Middle frontal gyrus (tissue), 1 donor: ENCODE results near the gene HRH3.

Experiments used
- DNase-seq: peaks from one replicate; pipeline ENCODE4 v3.0.0-alpha.2; 2015; ENCODE audit warnings: low spot score; ENCODE audit errors: extremely low spot score

The HRH3 gene

DNA sequence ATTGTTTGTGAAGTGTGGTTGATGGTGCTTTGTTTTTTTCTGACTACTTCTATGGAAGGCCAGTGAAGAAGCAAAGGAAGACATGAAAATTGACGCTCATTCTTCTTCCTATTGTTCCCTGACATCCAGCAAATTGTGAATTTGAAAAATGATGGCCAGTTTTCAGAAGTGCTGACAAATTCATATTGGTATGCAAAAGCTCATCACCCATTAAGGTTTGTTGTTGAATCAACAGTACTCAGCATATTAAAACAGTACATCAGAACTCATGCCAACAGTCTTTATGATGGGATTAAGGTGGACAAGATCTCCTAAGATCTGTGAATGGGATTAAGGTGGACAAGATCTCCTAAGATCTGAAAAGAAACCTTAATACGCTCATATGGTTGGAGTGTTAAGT lies 38.3 kb downstream of the HRH3 start:
- no peak for DNase-seq

DNA sequence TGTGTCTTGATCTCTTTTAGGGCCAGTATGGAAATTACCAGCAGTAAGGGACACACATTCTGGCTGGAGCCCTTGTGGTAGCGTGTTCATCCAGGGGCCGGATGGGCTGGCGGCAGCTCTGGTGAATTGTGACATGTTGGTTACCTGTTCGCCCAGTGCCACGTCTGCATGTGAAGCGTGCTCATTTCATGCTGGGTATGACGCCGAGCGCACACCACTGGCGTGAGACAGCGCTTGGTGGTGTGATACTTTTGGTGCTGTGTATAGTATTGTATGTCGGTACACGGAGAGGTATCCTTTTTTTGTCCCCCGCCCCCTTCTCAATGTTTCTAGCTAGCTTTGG lies 40.9 kb downstream of the HRH3 start:
- DNase-seq = no peak

- no peak for DNase-seq
Observed at GRCh38 chr20:62178316-62179161, 41.5 kb downstream of the HRH3 start.

GRCh38 chr20:62177307-62177706 lies 42.8 kb downstream of the HRH3 start:
- no peak for DNase-seq

- no peak for DNase-seq
Observed at GRCh38 chr20:62176866-62177265, 43.2 kb downstream of the HRH3 start.

GRCh38 chr20:62175711-62176110 lies 44.4 kb downstream of the HRH3 start:
- no peak for DNase-seq

DNA sequence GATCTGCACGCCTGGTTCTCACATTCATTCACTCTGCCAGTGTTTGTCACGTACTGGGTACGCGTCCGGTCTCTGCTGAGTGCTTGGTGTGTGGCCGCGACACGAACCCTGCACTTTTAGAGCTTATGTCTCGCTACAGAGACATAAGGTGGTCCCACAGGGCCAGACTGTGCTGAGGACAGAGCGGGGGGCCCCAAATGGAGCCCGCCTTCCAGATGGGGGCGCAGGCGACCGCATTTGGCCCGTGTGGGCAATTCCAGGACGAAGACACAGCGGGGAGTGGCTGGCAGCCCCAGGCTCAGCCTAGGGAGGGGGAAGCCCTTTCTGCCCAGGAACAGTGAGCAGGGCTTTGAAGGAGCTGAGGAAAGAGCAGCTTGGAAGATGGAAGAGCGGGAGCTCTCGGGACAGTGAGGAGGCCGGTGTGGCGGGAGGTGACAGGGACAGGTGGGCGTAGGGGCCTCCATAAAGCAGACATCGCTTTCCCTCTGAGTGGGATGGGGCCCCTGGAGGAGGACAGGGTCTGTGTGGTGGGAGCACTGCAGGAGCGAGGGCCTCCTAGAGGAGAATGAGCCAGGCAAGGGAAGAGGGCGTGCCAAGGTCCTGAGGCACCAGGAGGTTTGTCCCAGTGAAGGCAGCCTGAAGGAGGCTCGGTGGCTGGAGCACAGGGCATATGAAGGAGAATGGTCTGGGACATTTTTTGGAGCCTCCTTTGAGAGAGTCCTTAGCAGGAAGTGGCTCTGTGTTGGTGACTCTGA lies 45.0 kb downstream of the HRH3 start:
- no peak for DNase-seq

DNA sequence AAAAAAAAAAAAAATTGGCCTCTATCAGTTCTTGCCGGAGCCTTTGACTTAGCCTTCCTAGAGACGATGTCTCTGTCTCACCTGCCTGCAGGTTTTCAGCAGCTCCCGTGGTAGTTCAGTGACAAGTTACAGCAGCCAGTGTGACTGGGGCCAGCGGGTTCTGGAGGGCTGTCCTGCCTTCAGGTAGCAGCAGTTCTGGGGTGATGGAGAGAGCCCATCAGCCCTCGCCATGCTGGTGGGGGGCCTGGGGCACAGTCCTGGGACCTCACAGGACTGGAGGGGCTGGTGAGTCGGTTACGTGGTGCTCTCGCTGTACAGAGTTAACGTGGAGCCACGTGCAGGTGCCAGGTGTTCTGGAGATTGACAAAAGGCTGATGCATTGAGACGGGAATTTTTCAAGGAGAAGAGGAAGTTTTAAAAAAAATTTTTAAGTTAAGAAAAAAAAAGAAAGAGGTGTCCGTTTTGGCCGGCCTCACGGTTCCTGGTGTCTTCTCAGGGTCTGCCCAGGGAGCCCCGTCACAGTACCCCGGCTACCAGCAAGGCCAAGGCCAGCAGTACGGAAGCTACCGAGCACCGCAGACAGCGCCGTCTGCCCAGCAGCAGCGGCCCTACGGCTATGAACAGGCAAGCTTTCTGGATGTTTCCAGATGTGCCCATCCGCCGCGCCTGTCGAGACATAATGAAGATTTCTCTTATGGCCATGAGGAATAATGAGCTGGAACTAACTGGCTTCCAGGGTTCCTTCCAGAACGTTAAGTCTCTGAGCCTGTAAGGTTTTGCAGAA lies 45.9 kb downstream of the HRH3 start:
- no peak for DNase-seq

GRCh38 chr20:62172666-62173065 lies 47.4 kb downstream of the HRH3 start:
- no peak for DNase-seq

DNA sequence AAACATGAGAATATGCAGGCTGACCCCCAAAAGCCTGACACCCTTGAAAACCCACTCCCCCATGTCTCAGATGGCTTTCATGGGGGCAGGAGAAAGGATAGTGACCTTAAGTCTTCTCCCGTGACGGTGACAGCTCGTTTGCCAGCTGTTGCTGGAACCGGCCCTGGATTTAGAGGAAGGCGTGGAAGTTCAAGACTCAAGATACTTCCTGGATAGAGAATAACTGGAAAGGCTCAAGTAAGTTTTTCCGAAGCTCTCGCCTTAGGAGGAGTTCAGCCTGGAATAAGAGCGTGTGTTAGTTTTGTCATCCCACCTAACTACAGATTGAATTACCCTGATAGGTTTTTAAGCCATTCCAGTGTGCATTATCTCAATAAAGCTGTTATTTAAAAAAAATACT lies 48.8 kb downstream of the HRH3 start:
- no peak for DNase-seq

GRCh38 chr20:62170536-62170935 lies 49.5 kb downstream of the HRH3 start:
- no peak for DNase-seq

GRCh38 chr20:62168890-62169435 lies 51.1 kb downstream of the HRH3 start:
- no peak for DNase-seq

DNA sequence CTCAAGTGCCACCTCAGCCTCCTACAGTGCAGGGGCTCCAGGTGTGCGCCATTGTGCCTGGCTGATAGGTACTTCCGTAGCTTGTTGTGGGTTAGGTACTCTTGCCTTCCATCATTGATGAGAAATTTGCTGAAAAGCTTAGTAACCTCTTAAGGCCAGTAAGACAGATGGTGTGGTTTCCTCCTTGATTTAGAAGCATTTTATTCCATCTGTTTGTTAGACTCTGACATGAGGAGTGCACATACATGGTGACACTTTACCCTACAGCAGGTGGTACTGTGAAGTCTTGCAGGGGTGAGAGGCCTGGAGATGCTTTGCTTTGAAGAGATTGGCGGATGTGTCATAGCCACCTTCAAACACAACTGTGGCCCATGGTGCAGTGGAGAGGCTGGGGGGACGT lies 52.0 kb downstream of the HRH3 start:
- no peak for DNase-seq

- no peak for DNase-seq
Observed at GRCh38 chr20:62167474-62167873, 52.6 kb downstream of the HRH3 start.

GRCh38 chr20:62165762-62166399 lies 54.2 kb downstream of the HRH3 start:
- DNase-seq = no peak
